Kidney (tissue), 14 donors: Measurements from ENCODE around the gene PCNT. TPM values are rescaled to one million over a fixed set of nuclear protein-coding genes. Genes with fewer than 3 reads are reported as not detected.

Experiments
- DNase-seq, 5 donors: peaks; one replicate each; pipeline ENCODE4 v3.0.0-alpha.2; 2013 to 2020
- FAIRE-seq: peaks from 2 replicates; lab custom pipeline; 2012; peaks lifted over from hg19 to GRCh38; lab: Jason Lieb, UNC
- H3K27ac ChIP-seq, 2 donors: one replicate each; pipeline ENCODE4 v1.7.0; 2013; ENCODE audit warnings: low read depth in 2 of 2, low read length in 2 of 2, inconsistent platforms in 1 of 2
- H3K27me3 ChIP-seq: one replicate; pipeline ENCODE4 v1.7.1; 2013; ENCODE audit warnings: low read length, inconsistent platforms; ENCODE audit not compliant: control insufficient read depth, insufficient read depth
- H3K36me3 ChIP-seq, 3 donors: one replicate each; pipeline versions ENCODE4 v1.7.0 to v1.7.1; 2013; ENCODE audit warnings: low read length in 3 of 3, control low read depth in 1 of 3, inconsistent platforms in 1 of 3; ENCODE audit not compliant: insufficient read depth in 3 of 3, control insufficient read depth in 2 of 3
- H3K4me1 ChIP-seq, 3 donors: one replicate each; pipeline versions ENCODE4 v1.7.0 to v1.7.1; 2013; ENCODE audit warnings: low read length in 3 of 3, inconsistent platforms in 1 of 3, low read depth in 1 of 3; ENCODE audit not compliant: control insufficient read depth in 2 of 3, insufficient read depth in 2 of 3
- H3K4me3 ChIP-seq, 3 donors: one replicate each; pipeline versions ENCODE4 v1.7.0 to v1.8.1; 2013; ENCODE audit warnings: low read length in 3 of 3, control low read depth in 1 of 3, inconsistent platforms in 1 of 3
- H3K9ac ChIP-seq, 3 donors: one replicate each; pipeline versions ENCODE4 v1.7.0 to v1.7.1; 2013; ENCODE audit warnings: low read length in 3 of 3, control low read depth in 1 of 3, inconsistent platforms in 1 of 3
- H3K9me3 ChIP-seq, 3 donors: one replicate each; pipeline versions ENCODE4 v1.7.0 to v1.7.1; 2013; ENCODE audit warnings: low read length in 3 of 3, control low read depth in 1 of 3, inconsistent platforms in 1 of 3; ENCODE audit not compliant: control insufficient read depth in 2 of 3, insufficient read depth in 1 of 3
- intact Hi-C: fragments of 100-400 bp; cut with DNase I; formaldehyde crosslinking; loops from one replicate; pipeline ENCODE4 v1.11.1; 2022
- polyA plus RNA-seq: library from polyadenylated mRNA; stranded (reverse); fragments of 350-450 nt; fragmentation: Illumina TruSeq; extraction: RNeasy Lipid Tissue Mini Kit (QIAGEN cat#74804); gene quantifications from one replicate; pipeline ENCODE4 v1.2.3, GENCODE V29; 2014; ENCODE audit warnings: low read depth, low replicate concordance; ENCODE audit not compliant: insufficient read depth
- total RNA-seq: library from RNA; stranded (reverse); fragmentation: NEBNext Ultra II Directional; extraction: Animal tissue kit (Norgen Biotek cat#: 25700); gene quantifications from one replicate; pipeline ENCODE4 v1.2.1, GENCODE V29; 2021
- TF ChIP-seq, protein P1 (sequence below): IDR thresholded peaks from 3 replicates; pipeline ENCODE4 v1.5.1; 2012; ENCODE audit warnings: mild to moderate bottlenecking, moderate library complexity, borderline replicate concordance; ENCODE audit not compliant: insufficient read depth; ENCODE audit errors: extremely low read depth
- donor health status: control.
- donor health status: control.
- donor health status: control.
- donor health status: control.
- donor health status: control.
- donor health status: DM: yes; HTN: yes; CAD: no.
- donor health status: Normal renal cell carcinoma (clear cell type).

PCNT gene
- total and polyA plus RNA-seq, 2 donors from 2014 or later = 4.2 to 26.1 TPM

DNA sequence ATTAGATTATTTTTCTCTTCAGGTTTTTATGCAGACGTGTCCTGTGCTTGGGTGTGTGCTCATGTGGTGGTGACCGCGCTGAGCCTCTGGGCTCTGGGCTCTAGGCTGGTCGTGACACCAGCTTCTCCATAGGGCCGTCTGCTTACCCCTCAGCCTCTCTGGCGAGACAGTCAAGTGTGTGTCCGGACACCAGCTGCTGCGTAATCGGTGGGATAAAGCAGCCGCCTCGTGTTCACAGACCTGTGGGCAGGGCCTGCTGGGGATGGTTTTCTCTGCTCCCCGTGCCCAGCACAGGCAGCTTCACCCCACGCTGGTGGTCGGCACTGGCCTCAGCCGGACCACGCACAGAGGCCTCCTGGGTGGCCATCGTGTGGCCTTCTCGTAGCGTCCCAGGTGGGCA is 101.1 kb downstream of the PCNT start:
- H3K36me3 ChIP-seq = peaks cover 0 to 9% (median 9%) of the 10 kb centered on the region in 3 donors
- DNase-seq (peak in 1 of 5 donors; percentile 60), FAIRE-seq (no peak)
- no peak overlapping the region for H3K9ac ChIP-seq
- H3K4me3 ChIP-seq = no peak overlapping the region
- intact Hi-C loops = no loop called here
- H3K27me3 ChIP-seq = no peaks in the 10 kb centered on the region
- H3K27ac ChIP-seq = no peak overlapping the region
- no peaks in the 10 kb centered on the region for H3K9me3 ChIP-seq
- TF ChIP-seq, protein P1, sequence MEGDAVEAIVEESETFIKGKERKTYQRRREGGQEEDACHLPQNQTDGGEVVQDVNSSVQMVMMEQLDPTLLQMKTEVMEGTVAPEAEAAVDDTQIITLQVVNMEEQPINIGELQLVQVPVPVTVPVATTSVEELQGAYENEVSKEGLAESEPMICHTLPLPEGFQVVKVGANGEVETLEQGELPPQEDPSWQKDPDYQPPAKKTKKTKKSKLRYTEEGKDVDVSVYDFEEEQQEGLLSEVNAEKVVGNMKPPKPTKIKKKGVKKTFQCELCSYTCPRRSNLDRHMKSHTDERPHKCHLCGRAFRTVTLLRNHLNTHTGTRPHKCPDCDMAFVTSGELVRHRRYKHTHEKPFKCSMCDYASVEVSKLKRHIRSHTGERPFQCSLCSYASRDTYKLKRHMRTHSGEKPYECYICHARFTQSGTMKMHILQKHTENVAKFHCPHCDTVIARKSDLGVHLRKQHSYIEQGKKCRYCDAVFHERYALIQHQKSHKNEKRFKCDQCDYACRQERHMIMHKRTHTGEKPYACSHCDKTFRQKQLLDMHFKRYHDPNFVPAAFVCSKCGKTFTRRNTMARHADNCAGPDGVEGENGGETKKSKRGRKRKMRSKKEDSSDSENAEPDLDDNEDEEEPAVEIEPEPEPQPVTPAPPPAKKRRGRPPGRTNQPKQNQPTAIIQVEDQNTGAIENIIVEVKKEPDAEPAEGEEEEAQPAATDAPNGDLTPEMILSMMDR = no peak
- no peaks in the 10 kb centered on the region for H3K4me1 ChIP-seq

DNA sequence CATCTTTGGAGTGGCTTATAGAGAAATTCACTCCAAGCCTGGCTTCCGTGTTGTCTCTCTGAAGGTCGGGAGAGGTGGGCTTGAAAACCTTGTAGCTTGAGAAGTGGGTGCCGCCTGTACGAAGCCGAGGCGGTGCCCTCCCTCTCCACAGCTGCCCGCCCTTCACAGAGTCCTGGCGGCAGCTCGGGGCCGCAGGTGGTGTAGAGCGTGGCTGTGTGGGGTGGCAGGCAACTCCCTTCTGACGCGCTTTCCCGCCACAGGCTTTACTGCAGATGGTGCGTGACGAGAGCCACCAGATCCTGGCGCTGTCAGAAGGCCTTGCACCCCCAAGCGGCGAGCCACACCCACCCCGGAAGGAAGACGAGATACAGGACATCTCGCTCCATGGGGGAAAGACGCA is 101.6 kb downstream of the PCNT start:
- H3K27ac ChIP-seq = no peak overlapping the region
- peaks cover 0 to 12% (median 11%) of the 10 kb centered on the region in 3 donors for H3K36me3 ChIP-seq
- no peak for FAIRE-seq

DNA sequence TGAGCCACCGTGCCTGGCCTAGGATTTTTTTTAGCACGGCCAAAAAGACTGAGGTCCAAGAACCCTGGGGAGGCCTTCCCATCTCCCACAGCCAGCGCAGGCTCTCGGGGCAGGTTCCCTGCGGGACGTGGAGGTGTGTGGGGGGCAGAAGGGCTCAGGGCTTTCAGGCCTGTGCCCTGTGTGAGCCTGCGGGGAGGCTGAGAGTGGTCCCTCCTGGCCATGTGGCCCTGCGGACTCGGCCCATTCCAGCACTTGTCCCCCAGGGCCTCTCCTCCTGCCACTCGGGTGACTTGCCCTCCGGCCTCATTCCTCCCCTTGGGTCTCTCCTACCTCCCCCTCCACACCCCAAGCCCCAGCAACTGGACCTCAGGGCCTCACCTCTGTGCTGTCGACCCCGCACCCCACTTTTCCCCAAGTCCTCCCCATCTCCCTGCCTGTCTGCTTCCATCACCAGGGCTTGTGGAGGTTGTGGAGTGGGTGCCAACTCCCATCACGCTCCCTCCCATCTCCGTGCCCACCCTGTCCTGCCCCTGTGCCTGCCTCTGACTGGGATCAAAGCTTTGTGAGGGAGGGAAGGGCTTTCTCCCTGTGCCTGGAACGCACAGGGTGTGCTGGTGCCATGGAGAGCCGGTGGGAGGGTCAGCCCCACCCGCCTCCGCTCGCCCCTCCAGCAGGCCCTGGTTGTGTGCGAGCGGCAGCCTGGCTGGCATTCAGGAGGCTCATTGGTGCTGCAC is 102.5 kb downstream of the PCNT start:
- Histone ChIP-seq H3K36me3 (peaks cover 0 to 18% (median 12%) of the 10 kb centered on the region in 3 donors), H3K4me1 (no peaks in the 10 kb centered on the region), H3K4me3 (no peak overlapping the region), H3K27me3 (no peaks in the 10 kb centered on the region), H3K9me3 (no peaks in the 10 kb centered on the region), H3K9ac (no peak overlapping the region), H3K27ac (no peak overlapping the region)
- intact Hi-C loops = no loop called here
- FAIRE-seq (no peak), DNase-seq (peak in 1 of 5 donors; percentile 46)
- TF ChIP-seq, protein P1 = no peak

More for the DNA sequence above, 101.6 kb downstream of the PCNT start:
- Histone ChIP-seq H3K27me3 (no peaks in the 10 kb centered on the region), H3K4me3 (no peak overlapping the region), H3K4me1 (no peaks in the 10 kb centered on the region), H3K9ac (no peak overlapping the region), H3K9me3 (no peaks in the 10 kb centered on the region)
- DNase-seq = peak in 1 of 5 donors; percentile 72
- TF ChIP-seq, protein P1 = no peak
- intact Hi-C loops = no loop called here
